8988T (cell line): Measurements from ENCODE around the gene SPIRE2.
A peak's percentile ranks its signal among the peaks of the same experiment; 100 is the strongest.

Experiments used
- DNase-seq: peaks from one replicate; pipeline ENCODE4 v3.0.0; 2011

The SPIRE2 gene

DNA sequence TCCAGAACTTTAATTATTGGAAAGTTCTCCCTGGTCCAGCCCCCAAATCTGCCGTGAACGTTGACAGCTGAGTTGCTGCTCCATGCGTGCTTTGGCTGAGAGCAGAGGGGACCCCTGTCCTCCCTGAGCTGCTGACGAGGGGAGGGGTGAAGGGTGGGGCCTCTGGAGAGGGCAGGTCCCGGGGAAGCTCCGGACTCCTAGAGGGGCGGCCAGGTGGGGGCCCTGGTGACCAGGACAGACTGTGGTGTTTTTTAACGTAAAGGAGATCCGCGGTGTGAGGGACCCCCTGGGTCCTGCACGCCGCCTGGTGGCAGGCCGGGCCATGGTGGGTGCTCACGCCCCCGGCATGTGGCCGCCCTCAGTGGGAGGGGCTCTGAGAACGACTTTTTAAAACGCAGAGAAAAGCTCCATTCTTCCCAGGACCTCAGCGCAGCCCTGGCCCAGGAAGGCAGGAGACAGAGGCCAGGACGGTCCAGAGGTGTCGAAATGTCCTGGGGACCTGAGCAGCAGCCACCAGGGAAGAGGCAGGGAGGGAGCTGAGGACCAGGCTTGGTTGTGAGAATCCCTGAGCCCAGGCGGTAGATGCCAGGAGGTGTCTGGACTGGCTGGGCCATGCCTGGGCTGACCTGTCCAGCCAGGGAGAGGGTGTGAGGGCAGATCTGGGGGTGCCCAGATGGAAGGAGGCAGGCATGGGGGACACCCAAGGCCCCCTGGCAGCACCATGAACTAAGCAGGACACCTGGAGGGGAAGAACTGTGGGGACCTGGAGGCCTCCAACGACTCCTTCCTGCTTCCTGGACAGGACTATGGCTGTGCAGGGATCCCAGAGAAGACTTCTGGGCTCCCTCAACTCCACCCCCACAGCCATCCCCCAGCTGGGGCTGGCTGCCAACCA, 90.4 kb downstream of the SPIRE2 start, which contains the start of gene MC1R:
MC1R (plus strand) TSS at position 410 of the 895 bp plus-strand sequence; CDS start at position 807, 397 bp downstream.
- peak; percentile 91 for DNase-seq

DNA sequence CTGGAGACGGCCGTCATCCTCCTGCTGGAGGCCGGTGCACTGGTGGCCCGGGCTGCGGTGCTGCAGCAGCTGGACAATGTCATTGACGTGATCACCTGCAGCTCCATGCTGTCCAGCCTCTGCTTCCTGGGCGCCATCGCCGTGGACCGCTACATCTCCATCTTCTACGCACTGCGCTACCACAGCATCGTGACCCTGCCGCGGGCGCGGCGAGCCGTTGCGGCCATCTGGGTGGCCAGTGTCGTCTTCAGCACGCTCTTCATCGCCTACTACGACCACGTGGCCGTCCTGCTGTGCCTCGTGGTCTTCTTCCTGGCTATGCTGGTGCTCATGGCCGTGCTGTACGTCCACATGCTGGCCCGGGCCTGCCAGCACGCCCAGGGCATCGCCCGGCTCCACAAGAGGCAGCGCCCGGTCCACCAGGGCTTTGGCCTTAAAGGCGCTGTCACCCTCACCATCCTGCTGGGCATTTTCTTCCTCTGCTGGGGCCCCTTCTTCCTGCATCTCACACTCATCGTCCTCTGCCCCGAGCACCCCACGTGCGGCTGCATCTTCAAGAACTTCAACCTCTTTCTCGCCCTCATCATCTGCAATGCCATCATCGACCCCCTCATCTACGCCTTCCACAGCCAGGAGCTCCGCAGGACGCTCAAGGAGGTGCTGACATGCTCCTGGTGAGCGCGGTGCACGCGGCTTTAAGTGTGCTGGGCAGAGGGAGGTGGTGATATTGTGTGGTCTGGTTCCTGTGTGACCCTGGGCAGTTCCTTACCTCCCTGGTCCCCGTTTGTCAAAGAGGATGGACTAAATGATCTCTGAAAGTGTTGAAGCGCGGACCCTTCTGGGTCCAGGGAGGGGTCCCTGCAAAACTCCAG, 91.5 kb downstream of the SPIRE2 start:
- DNase-seq: no peak

DNA sequence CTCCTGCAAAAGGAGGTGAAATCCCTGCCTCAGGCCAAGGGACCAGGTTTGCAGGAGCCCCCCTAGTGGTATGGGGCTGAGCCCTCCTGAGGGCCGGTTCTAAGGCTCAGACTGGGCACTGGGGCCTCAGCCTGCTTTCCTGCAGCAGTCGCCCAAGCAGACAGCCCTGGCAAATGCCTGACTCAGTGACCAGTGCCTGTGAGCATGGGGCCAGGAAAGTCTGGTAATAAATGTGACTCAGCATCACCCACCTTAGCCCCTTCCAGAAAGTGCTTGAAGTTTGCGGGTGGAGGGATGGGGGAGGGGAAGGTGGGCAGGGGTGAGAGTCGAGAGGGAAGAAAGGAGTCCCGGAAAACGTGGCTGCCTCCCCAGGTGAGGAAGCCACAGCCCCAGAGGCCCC, 92.4 kb downstream of the SPIRE2 start:
- no peak for DNase-seq
